Smooth muscle cell (in vitro differentiated cells): Measurements from ENCODE around the gene SCN8A. TPM values are rescaled to one million over a fixed set of nuclear protein-coding genes. Genes with fewer than 3 reads are reported as not detected.

Source experiments
- DNase-seq: peaks from one replicate; lab custom pipeline; 2025; ENCODE audit not compliant: unreplicated experiment; lab: John Stamatoyannopoulos, UW
- H2AFZ ChIP-seq: fragments of 200-600 bp; sonication (generic); 2 replicates; pipeline ENCODE4 v1.6.0; 2016; ENCODE audit warnings: antibody characterized with exemption, low read depth, mild to moderate bottlenecking
- H3F3A ChIP-seq: fragments of 200-600 bp; sonication (generic); 2 replicates; pipeline ENCODE4 v1.6.0; 2017; ENCODE audit warnings: antibody characterized with exemption, low read depth
- H3K27ac ChIP-seq: fragments of 200-600 bp; sonication (generic); 2 replicates; pipeline ENCODE4 v1.5.1; 2016; ENCODE audit warnings: low read depth, mild to moderate bottlenecking
- H3K27me3 ChIP-seq: fragments of 200-600 bp; sonication (generic); 2 replicates; pipeline ENCODE4 v1.6.1; 2016; ENCODE audit warnings: low read depth, mild to moderate bottlenecking
- H3K36me3 ChIP-seq: fragments of 200-600 bp; sonication (generic); 2 replicates; pipeline ENCODE4 v1.5.1; 2016; ENCODE audit warnings: low read depth
- H3K4me1 ChIP-seq: fragments of 200-600 bp; sonication (generic); 2 replicates; pipeline ENCODE4 v1.5.1; 2016; ENCODE audit warnings: low read depth
- H3K4me2 ChIP-seq: fragments of 200-600 bp; sonication (generic); 2 replicates; pipeline ENCODE4 v1.6.0; 2016; ENCODE audit warnings: mild to moderate bottlenecking
- H3K4me3 ChIP-seq: fragments of 200-600 bp; sonication (generic); 2 replicates; pipeline ENCODE4 v1.5.1; 2016; ENCODE audit warnings: mild to moderate bottlenecking
- H3K79me2 ChIP-seq: fragments of 200-600 bp; sonication (generic); 2 replicates; pipeline ENCODE4 v1.6.0; 2016; ENCODE audit warnings: low read depth, mild to moderate bottlenecking
- H3K9ac ChIP-seq: fragments of 200-600 bp; sonication (generic); 2 replicates; pipeline ENCODE4 v1.6.0; 2016; ENCODE audit warnings: low read depth
- H3K9me3 ChIP-seq: fragments of 200-600 bp; sonication (generic); replicated peaks from 2 replicates; pipeline ENCODE4 v1.5.1; 2016; ENCODE audit warnings: low read depth
- H4K20me1 ChIP-seq: fragments of 200-600 bp; sonication (generic); 2 replicates; pipeline ENCODE4 v1.6.0; 2016; ENCODE audit warnings: low read depth
- WGBS: methylation state at CpG from one replicate; pipeline ENCODE4 v1.1.7; 2016; ENCODE audit warnings: low lambda C conversion rate; 5-methylcytosine and 5-hydroxymethylcytosine counted together
- polyA plus RNA-seq: library from polyadenylated mRNA; unstranded; fragments of >200 nt; fragmentation: Nextera tagmentation; extraction: Ambion mirVana; gene quantifications from 2 replicates; pipeline ENCODE4 v1.2.1, GENCODE V29; 2016
- total RNA-seq: library from RNA; depleted of rRNA; stranded (reverse); fragments of >200 nt; gene quantifications from 2 replicates; pipeline ENCODE4 v1.2.3, GENCODE V29; 2014
- TF ChIP-seq, protein P1 (sequence below): fragments of 200-600 bp; sonication (generic); IDR thresholded peaks from 2 replicates; pipeline ENCODE4 v1.5.1; 2017; ENCODE audit warnings: borderline replicate concordance, mild to moderate bottlenecking, antibody characterized with exemption; ENCODE audit not compliant: insufficient read depth, poor library complexity, severe bottlenecking

SCN8A gene
- total and polyA plus RNA-seq, 2 experiments from 2014 or later: 0.38 to 4.5 TPM

DNA sequence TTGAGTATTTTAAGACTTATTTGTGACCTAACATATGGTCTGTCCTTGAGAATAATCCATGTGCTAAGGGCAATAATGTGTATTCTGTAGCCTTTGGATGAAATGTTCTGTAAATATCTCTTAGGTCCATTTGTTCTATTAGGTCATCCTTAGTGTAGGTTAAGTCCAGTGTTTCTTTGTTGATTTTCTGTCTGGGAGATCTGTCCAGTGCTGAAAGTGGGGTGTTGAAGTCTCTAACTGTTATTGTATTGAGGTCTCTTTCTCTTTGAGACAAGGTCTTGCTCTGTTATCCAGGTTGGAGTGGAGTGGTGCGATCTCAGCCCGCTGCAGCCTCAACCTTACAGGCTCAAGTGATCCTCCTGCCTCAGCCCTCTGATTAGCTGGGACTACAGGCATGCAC is 149.5 kb downstream of the SCN8A start:
- Histone ChIP-seq H3K27ac (no peak overlapping the region), H3F3A (no peaks in the 10 kb centered on the region), H3K4me2 (no peak overlapping the region), H2AFZ (no peak overlapping the region), H3K36me3 (no peaks in the 10 kb centered on the region), H4K20me1 (no peaks in the 10 kb centered on the region), H3K4me1 (no peaks in the 10 kb centered on the region), H3K4me3 (no peak overlapping the region), H3K27me3 (no peaks in the 10 kb centered on the region), H3K9me3 (no peaks in the 10 kb centered on the region), H3K79me2 (no peaks in the 10 kb centered on the region), H3K9ac (no peak overlapping the region)
- WGBS: 100% methylated on average over 2 of the region's 2 CpGs
- DNase-seq: no peak
- TF ChIP-seq, protein P1, sequence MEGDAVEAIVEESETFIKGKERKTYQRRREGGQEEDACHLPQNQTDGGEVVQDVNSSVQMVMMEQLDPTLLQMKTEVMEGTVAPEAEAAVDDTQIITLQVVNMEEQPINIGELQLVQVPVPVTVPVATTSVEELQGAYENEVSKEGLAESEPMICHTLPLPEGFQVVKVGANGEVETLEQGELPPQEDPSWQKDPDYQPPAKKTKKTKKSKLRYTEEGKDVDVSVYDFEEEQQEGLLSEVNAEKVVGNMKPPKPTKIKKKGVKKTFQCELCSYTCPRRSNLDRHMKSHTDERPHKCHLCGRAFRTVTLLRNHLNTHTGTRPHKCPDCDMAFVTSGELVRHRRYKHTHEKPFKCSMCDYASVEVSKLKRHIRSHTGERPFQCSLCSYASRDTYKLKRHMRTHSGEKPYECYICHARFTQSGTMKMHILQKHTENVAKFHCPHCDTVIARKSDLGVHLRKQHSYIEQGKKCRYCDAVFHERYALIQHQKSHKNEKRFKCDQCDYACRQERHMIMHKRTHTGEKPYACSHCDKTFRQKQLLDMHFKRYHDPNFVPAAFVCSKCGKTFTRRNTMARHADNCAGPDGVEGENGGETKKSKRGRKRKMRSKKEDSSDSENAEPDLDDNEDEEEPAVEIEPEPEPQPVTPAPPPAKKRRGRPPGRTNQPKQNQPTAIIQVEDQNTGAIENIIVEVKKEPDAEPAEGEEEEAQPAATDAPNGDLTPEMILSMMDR: no peak

DNA sequence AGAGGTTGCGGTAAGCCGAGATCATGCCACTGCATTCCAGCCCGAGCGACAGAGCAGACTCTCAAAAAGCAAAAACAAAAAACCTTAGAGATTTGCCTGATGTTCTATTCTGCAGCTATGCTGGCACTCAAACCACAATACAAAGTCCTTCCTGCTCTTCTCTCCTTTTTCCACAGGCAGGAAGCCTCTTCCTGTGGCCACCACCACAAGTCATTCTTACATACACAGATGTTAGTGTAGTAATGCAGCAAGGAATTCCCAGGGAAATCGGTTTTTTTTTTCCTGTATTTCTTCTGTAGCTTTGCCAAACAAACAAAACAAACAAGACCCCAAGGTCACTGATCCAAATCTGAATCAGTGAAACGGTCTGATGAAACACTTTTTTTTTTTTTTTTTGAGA is 153.2 kb downstream of the SCN8A start:
- no peaks in the 10 kb centered on the region for H3K79me2 ChIP-seq
- H3F3A ChIP-seq: no peaks in the 10 kb centered on the region
- H3K27ac ChIP-seq: no peak overlapping the region
- no peaks in the 10 kb centered on the region for H3K27me3 ChIP-seq
- no peaks in the 10 kb centered on the region for H3K4me1 ChIP-seq
- 82% methylated on average over 6 of the region's 6 CpGs for WGBS
- H3K4me2 ChIP-seq: no peak overlapping the region
- H4K20me1 ChIP-seq: no peaks in the 10 kb centered on the region
- no peak for DNase-seq
- no peak overlapping the region for H2AFZ ChIP-seq
- TF ChIP-seq, protein P1: no peak
- H3K4me3 ChIP-seq: no peak overlapping the region
- H3K9ac ChIP-seq: no peak overlapping the region
- H3K36me3 ChIP-seq: no peaks in the 10 kb centered on the region
- no peaks in the 10 kb centered on the region for H3K9me3 ChIP-seq

DNA sequence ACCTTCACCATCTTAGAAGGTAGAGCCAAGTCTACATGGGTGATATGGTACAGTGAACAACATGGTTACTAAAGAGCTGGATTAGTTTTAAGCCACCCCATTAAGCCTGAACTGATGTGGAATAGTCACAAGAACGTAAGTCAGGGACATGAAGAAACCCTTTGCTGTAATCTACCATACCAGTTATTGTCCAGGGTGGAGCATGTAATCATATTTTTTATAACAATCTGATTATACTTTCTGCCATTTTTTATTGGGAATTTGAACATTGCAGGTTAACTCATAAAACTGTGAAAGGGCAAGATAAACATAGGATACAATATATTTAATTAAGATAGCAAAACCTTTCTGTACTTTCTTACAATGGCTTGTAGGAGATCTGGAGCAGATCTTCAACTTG is 153.9 kb downstream of the SCN8A start:
- Histone ChIP-seq H3K27ac (no peak overlapping the region), H3K9ac (no peak overlapping the region), H3K4me2 (no peak overlapping the region), H3K4me1 (no peaks in the 10 kb centered on the region), H3K79me2 (no peaks in the 10 kb centered on the region), H3K36me3 (no peaks in the 10 kb centered on the region), H3F3A (no peaks in the 10 kb centered on the region), H3K9me3 (no peaks in the 10 kb centered on the region), H3K4me3 (no peak overlapping the region), H2AFZ (no peak overlapping the region), H4K20me1 (no peaks in the 10 kb centered on the region), H3K27me3 (no peaks in the 10 kb centered on the region)
- 72% methylated on average over 1 of the region's 1 CpG for WGBS
- no peak for DNase-seq
- TF ChIP-seq, protein P1: no peak

DNA sequence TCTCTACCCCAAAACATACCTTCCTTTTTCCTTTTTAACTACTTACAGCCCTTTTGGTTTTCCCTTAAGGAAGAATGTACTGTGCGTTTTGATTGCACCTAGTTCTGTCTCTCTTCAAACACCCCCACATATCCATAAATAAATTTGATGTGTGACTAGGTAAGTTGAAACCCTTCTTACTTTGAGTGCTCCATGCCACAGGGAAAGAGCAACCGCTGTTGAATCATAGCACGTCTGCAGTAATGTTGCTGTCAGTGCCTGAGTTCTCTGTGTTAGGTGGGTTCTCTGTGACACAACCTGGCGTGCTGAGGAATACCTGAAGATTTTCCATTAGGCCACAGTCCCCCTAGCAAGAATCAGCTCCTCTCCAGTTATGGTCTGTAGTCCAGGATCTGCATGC is 155.4 kb downstream of the SCN8A start:
- H3K79me2 ChIP-seq: no peaks in the 10 kb centered on the region
- no peak overlapping the region for H2AFZ ChIP-seq
- H3K4me1 ChIP-seq: no peaks in the 10 kb centered on the region
- no peak for DNase-seq
- WGBS: 89% methylated on average over 4 of the region's 4 CpGs
- no peaks in the 10 kb centered on the region for H3K36me3 ChIP-seq
- H3K27ac ChIP-seq: no peak overlapping the region
- no peak overlapping the region for H3K4me2 ChIP-seq
- no peaks in the 10 kb centered on the region for H3F3A ChIP-seq
- no peaks in the 10 kb centered on the region for H4K20me1 ChIP-seq
- no peak overlapping the region for H3K4me3 ChIP-seq
- TF ChIP-seq, protein P1: no peak
- no peaks in the 10 kb centered on the region for H3K9me3 ChIP-seq
- H3K27me3 ChIP-seq: no peaks in the 10 kb centered on the region
- H3K9ac ChIP-seq: no peak overlapping the region
